Measurements from ENCODE around the gene MOCS3. TPM values are rescaled to one million over a fixed set of nuclear protein-coding genes. Genes with fewer than 3 reads are reported as not detected.

MOCS3 gene
- polyA plus RNA-seq, 3 donors = 0.48 to 1.9 (median 1.9) TPM

GRCh38 chr20:51005214-51005613, 46.6 kb downstream of the MOCS3 start:
- H3K4me1 Mint-ChIP-seq = no peaks in the 10 kb centered on the region
- H3K9me3 Mint-ChIP-seq = peaks cover 0 to 3% (median 0%) of the 10 kb centered on the region in 7 donors
- H3K36me3 Mint-ChIP-seq = no peaks in the 10 kb centered on the region
- no peak for TF ChIP-seq CTCF (IDR thresholded peaks at IDR 0.05)
- intact Hi-C loops (cut with micrococcal nuclease) = no loop called here
- WGBS (ENCODE audit: insufficient coverage) = 96% methylated on average over 7 of the region's 7 CpGs
- H3K27ac ChIP-seq (ENCODE audit: low read depth in 1 of 2, low read length in 2 of 2) = no peak overlapping the region
- no peak overlapping the region for H3K27ac Mint-ChIP-seq
- no peaks in the 10 kb centered on the region for H3K4me1 ChIP-seq (ENCODE audit: control insufficient read depth in 1 of 2, insufficient read depth in 2 of 2, low read length in 2 of 2)
- no peak overlapping the region for H3K4me3 ChIP-seq (replicated peaks in 1 of 3; ENCODE audit: low read depth in 2 of 3, low read length in 3 of 3)
- no peak overlapping the region for H3K4me2 ChIP-seq (replicated peaks; ENCODE audit: extremely low read depth, low read length, poor library complexity, severe bottlenecking)
- DNase-seq = no peak
- H3K27me3 Mint-ChIP-seq (ENCODE audit: low read depth in 3 of 3) = peaks cover 5 to 11% (median 8%) of the 10 kb centered on the region in 3 donors
- H2AFZ ChIP-seq (ENCODE audit: insufficient read depth, low read depth, low read length, poor library complexity, severe bottlenecking) = no peak overlapping the region
- H3K9ac ChIP-seq (ENCODE audit: insufficient read depth, low read length, poor library complexity, severe bottlenecking) = no peak overlapping the region
- no peaks in the 10 kb centered on the region for H3K36me3 ChIP-seq (replicated peaks in 1 of 2; ENCODE audit: control insufficient read depth in 1 of 2, insufficient read depth in 2 of 2, low read length in 2 of 2)
- H3K79me2 ChIP-seq (ENCODE audit: insufficient read depth, low read length) = no peaks in the 10 kb centered on the region
- no peaks in the 10 kb centered on the region for H3K9me3 ChIP-seq (replicated peaks in 1 of 2; ENCODE audit: control insufficient read depth in 1 of 2, insufficient read depth in 1 of 2, low read length in 2 of 2)
- no peaks in the 10 kb centered on the region for H3K27me3 ChIP-seq (ENCODE audit: control insufficient read depth in 2 of 2, insufficient read depth in 2 of 2, low read length in 2 of 2)
- no peak overlapping the region for H3K4me3 Mint-ChIP-seq
- no peaks in the 10 kb centered on the region for H4K20me1 ChIP-seq (ENCODE audit: insufficient read depth, low read length)

GRCh38 chr20:51008718-51009117, 50.1 kb downstream of the MOCS3 start:
- Histone ChIP-seq H3K36me3 (replicated peaks in 1 of 2; ENCODE audit: control insufficient read depth in 1 of 2, insufficient read depth in 2 of 2, low read length in 2 of 2) (no peaks in the 10 kb centered on the region), H3K9ac (ENCODE audit: insufficient read depth, low read length, poor library complexity, severe bottlenecking) (no peak overlapping the region), H4K20me1 (ENCODE audit: insufficient read depth, low read length) (no peaks in the 10 kb centered on the region), H3K27ac (ENCODE audit: low read depth in 1 of 2, low read length in 2 of 2) (no peak overlapping the region), H3K79me2 (ENCODE audit: insufficient read depth, low read length) (no peaks in the 10 kb centered on the region), H3K4me2 (replicated peaks; ENCODE audit: extremely low read depth, low read length, poor library complexity, severe bottlenecking) (no peak overlapping the region), H2AFZ (ENCODE audit: insufficient read depth, low read depth, low read length, poor library complexity, severe bottlenecking) (no peak overlapping the region), H3K4me3 (replicated peaks in 1 of 3; ENCODE audit: low read depth in 2 of 3, low read length in 3 of 3) (no peak overlapping the region), H3K27me3 (ENCODE audit: control insufficient read depth in 2 of 2, insufficient read depth in 2 of 2, low read length in 2 of 2) (no peaks in the 10 kb centered on the region), H3K9me3 (replicated peaks in 1 of 2; ENCODE audit: control insufficient read depth in 1 of 2, insufficient read depth in 1 of 2, low read length in 2 of 2) (no peaks in the 10 kb centered on the region), H3K4me1 (ENCODE audit: control insufficient read depth in 1 of 2, insufficient read depth in 2 of 2, low read length in 2 of 2) (no peaks in the 10 kb centered on the region)
- TF ChIP-seq CTCF (IDR thresholded peaks at IDR 0.05) = no peak
- Mint-ChIP-seq H3K27me3 (ENCODE audit: low read depth in 3 of 3) (peaks cover 5 to 18% (median 9%) of the 10 kb centered on the region in 3 donors), H3K36me3 (no peaks in the 10 kb centered on the region), H3K27ac (no peak overlapping the region), H3K9me3 (peaks cover 0 to 3% (median 0%) of the 10 kb centered on the region in 7 donors), H3K4me1 (no peaks in the 10 kb centered on the region), H3K4me3 (no peak overlapping the region)
- 73% methylated on average over 3 of the region's 5 CpGs for WGBS (ENCODE audit: insufficient coverage)
- no peak for DNase-seq
- intact Hi-C loops (cut with micrococcal nuclease) = no loop called here
